GM10248 (cell line): ENCODE measurements around the gene ENPP3.
"Not testable (repeated sequence)": the region's sequence is repeated elsewhere in the genome, so short reads cannot be mapped to it uniquely, and the experiment has no call there.

Source experiments
- CTCF ChIA-PET: fragments of 300-600 bp; sonication (Branson Sonifier 250); formaldehyde crosslinking; extraction: SDS; loops from one replicate; lab custom pipeline; 2021; ENCODE audit warnings: antibody characterized with exemption; lab: Yijun Ruan, JAX
- POLR2A ChIA-PET: fragments of 350-650 bp; sonication (Branson Sonifier 250); formaldehyde crosslinking; extraction: SDS; loops from one replicate; lab custom pipeline; 2020; ENCODE audit warnings: antibody characterized with exemption; lab: Yijun Ruan, JAX
- DNase-seq: peaks from one replicate; pipeline ENCODE4 v3.0.0; 2012; ENCODE audit errors: extremely low spot score
- CTCF ChIP-seq: IDR thresholded peaks from 2 replicates; pipeline ENCODE4 v1.5.1; 2012; ENCODE audit warnings: mild to moderate bottlenecking, low read depth; ENCODE audit errors: extremely low read depth, missing control alignments, control extremely low read depth

Gene ENPP3

GRCh38 chr6:131741688-131742393, 104.7 kb downstream of the ENPP3 start:
- ChIA-PET POLR2A (no interaction called here), CTCF (no interaction called here)
- no peak for DNase-seq
- no peak for TF ChIP-seq CTCF

GRCh38 chr6:131744432-131745287, 107.6 kb downstream of the ENPP3 start:
- DNase-seq: no peak
- no peak for TF ChIP-seq CTCF

GRCh38 chr6:131745476-131745875, 108.4 kb downstream of the ENPP3 start:
- ChIA-PET POLR2A (no interaction called here), CTCF (interaction anchor here (1.3 kb wide), 1 partner anchor 24 kb away, joined by 4 read pairs; no protein-coding TSS in a partner anchor)
- no peak for TF ChIP-seq CTCF
- DNase-seq: no peak

More at GRCh38 chr6:131744432-131745287, 107.6 kb downstream of the ENPP3 start:
- ChIA-PET CTCF (no interaction called here), POLR2A (no interaction called here)

- ChIA-PET POLR2A (no interaction called here), CTCF (no interaction called here)
- DNase-seq: no peak
- TF ChIP-seq CTCF: no peak
These were observed 110.8 kb downstream of the ENPP3 start for GRCh38 chr6:131747821-131748353.

GRCh38 chr6:131749023-131749422, 111.9 kb downstream of the ENPP3 start:
- CTCF ChIA-PET: no interaction called here
- no peak for DNase-seq
- POLR2A ChIA-PET: no interaction called here
- TF ChIP-seq CTCF: no peak

- DNase-seq, CTCF ChIA-PET: not testable (repeated sequence)
These were observed 114.1 kb downstream of the ENPP3 start for GRCh38 chr6:131751012-131751715.

More at GRCh38 chr6:131751012-131751715, 114.1 kb downstream of the ENPP3 start:
- POLR2A ChIA-PET: not testable (repeated sequence)
